Smooth muscle cell (in vitro differentiated cells): ENCODE measurements around the gene RASSF7. TPM values are rescaled to one million over a fixed set of nuclear protein-coding genes. Genes with fewer than 3 reads are reported as not detected.

Experiments
- DNase-seq: peaks from one replicate; lab custom pipeline; 2025; ENCODE audit not compliant: unreplicated experiment; lab: John Stamatoyannopoulos, UW
- H2AFZ ChIP-seq: fragments of 200-600 bp; sonication (generic); 2 replicates; pipeline ENCODE4 v1.6.0; 2016; ENCODE audit warnings: antibody characterized with exemption, low read depth, mild to moderate bottlenecking
- H3F3A ChIP-seq: fragments of 200-600 bp; sonication (generic); 2 replicates; pipeline ENCODE4 v1.6.0; 2017; ENCODE audit warnings: antibody characterized with exemption, low read depth
- H3K27ac ChIP-seq: fragments of 200-600 bp; sonication (generic); 2 replicates; pipeline ENCODE4 v1.5.1; 2016; ENCODE audit warnings: low read depth, mild to moderate bottlenecking
- H3K27me3 ChIP-seq: fragments of 200-600 bp; sonication (generic); 2 replicates; pipeline ENCODE4 v1.6.1; 2016; ENCODE audit warnings: low read depth, mild to moderate bottlenecking
- H3K36me3 ChIP-seq: fragments of 200-600 bp; sonication (generic); 2 replicates; pipeline ENCODE4 v1.5.1; 2016; ENCODE audit warnings: low read depth
- H3K4me1 ChIP-seq: fragments of 200-600 bp; sonication (generic); 2 replicates; pipeline ENCODE4 v1.5.1; 2016; ENCODE audit warnings: low read depth
- H3K4me2 ChIP-seq: fragments of 200-600 bp; sonication (generic); 2 replicates; pipeline ENCODE4 v1.6.0; 2016; ENCODE audit warnings: mild to moderate bottlenecking
- H3K4me3 ChIP-seq: fragments of 200-600 bp; sonication (generic); 2 replicates; pipeline ENCODE4 v1.5.1; 2016; ENCODE audit warnings: mild to moderate bottlenecking
- H3K79me2 ChIP-seq: fragments of 200-600 bp; sonication (generic); 2 replicates; pipeline ENCODE4 v1.6.0; 2016; ENCODE audit warnings: low read depth, mild to moderate bottlenecking
- H3K9ac ChIP-seq: fragments of 200-600 bp; sonication (generic); 2 replicates; pipeline ENCODE4 v1.6.0; 2016; ENCODE audit warnings: low read depth
- H3K9me3 ChIP-seq: fragments of 200-600 bp; sonication (generic); replicated peaks from 2 replicates; pipeline ENCODE4 v1.5.1; 2016; ENCODE audit warnings: low read depth
- H4K20me1 ChIP-seq: fragments of 200-600 bp; sonication (generic); 2 replicates; pipeline ENCODE4 v1.6.0; 2016; ENCODE audit warnings: low read depth
- WGBS: methylation state at CpG from one replicate; pipeline ENCODE4 v1.1.7; 2016; ENCODE audit warnings: low lambda C conversion rate; 5-methylcytosine and 5-hydroxymethylcytosine counted together
- polyA plus RNA-seq: library from polyadenylated mRNA; unstranded; fragments of >200 nt; fragmentation: Nextera tagmentation; extraction: Ambion mirVana; gene quantifications from 2 replicates; pipeline ENCODE4 v1.2.1, GENCODE V29; 2016
- total RNA-seq: library from RNA; depleted of rRNA; stranded (reverse); fragments of >200 nt; gene quantifications from 2 replicates; pipeline ENCODE4 v1.2.3, GENCODE V29; 2014
- TF ChIP-seq, protein P1 (sequence below): fragments of 200-600 bp; sonication (generic); IDR thresholded peaks from 2 replicates; pipeline ENCODE4 v1.5.1; 2017; ENCODE audit warnings: borderline replicate concordance, mild to moderate bottlenecking, antibody characterized with exemption; ENCODE audit not compliant: insufficient read depth, poor library complexity, severe bottlenecking

RASSF7 gene
- total and polyA plus RNA-seq, 2 experiments from 2014 or later: 18.6 to 20.4 TPM

DNA sequence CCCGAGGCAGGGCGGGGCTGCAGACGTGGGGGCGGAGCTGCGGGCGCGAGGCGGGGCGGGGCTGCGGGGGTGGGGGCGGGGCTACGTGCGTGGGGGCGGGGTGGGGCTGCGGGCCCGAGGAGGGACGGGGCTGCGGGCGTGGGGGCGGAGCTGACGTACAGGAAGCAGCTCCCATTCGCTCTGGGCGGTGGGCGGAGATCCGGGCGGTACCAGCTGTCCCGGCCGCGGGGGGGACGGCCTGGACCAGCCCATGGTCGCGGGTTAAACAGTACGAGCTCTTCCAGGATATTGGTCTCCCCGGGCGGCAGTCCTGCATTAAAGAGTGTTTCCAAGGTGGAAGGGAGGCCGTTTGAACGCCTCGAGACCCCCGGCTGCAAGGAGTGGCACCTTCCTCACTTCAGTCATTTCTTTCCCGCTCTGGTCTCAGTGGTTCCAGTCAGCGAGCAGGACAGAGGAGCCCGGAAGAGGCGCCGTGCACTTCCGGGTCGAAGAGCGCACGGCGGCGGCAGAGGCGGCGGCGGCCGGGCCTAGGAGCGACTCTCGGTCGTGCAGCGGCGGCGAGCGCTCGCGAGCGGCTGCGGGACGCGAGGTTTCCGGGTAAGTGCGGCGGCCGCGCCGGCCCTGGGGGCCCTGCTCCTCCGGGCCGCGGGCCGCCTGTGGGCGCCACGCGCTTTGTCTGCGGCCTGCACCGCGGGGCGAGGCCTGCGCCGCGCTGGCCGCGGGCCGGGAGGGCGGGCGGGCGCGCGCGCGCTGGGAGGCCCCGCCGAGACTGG is 15.4 kb downstream of the RASSF7 start, which contains the start of gene PHRF1:
TSS of gene PHRF1 (plus strand) at position 475 of the 773 bp plus-strand sequence. CDS start 5,043 bp downstream, outside the sequence.
- 1% methylated on average over 55 of the region's 99 CpGs for WGBS
- TF ChIP-seq, protein P1, sequence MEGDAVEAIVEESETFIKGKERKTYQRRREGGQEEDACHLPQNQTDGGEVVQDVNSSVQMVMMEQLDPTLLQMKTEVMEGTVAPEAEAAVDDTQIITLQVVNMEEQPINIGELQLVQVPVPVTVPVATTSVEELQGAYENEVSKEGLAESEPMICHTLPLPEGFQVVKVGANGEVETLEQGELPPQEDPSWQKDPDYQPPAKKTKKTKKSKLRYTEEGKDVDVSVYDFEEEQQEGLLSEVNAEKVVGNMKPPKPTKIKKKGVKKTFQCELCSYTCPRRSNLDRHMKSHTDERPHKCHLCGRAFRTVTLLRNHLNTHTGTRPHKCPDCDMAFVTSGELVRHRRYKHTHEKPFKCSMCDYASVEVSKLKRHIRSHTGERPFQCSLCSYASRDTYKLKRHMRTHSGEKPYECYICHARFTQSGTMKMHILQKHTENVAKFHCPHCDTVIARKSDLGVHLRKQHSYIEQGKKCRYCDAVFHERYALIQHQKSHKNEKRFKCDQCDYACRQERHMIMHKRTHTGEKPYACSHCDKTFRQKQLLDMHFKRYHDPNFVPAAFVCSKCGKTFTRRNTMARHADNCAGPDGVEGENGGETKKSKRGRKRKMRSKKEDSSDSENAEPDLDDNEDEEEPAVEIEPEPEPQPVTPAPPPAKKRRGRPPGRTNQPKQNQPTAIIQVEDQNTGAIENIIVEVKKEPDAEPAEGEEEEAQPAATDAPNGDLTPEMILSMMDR: no peak
- H3K27me3 ChIP-seq: no peaks in the 10 kb centered on the region
- no peaks in the 10 kb centered on the region for H3K36me3 ChIP-seq
- H2AFZ ChIP-seq: peak within 1 kb of the TSS; percentile 92
- H3K4me2 ChIP-seq: peak within 1 kb of the TSS; percentile 99
- H3K4me1 ChIP-seq: peaks cover 23% of the 10 kb centered on the region
- H3K9me3 ChIP-seq: no peaks in the 10 kb centered on the region
- H3K79me2 ChIP-seq: peaks cover 45% of the 10 kb centered on the region
- peaks cover 3% of the 10 kb centered on the region for H3F3A ChIP-seq
- peak; percentile 92 for DNase-seq
- H4K20me1 ChIP-seq: peaks cover 44% of the 10 kb centered on the region
- H3K9ac ChIP-seq: peak within 1 kb of the TSS; percentile 98
- peak within 1 kb of the TSS; percentile 96 for H3K27ac ChIP-seq
- H3K4me3 ChIP-seq: peak within 1 kb of the TSS; percentile 97

DNA sequence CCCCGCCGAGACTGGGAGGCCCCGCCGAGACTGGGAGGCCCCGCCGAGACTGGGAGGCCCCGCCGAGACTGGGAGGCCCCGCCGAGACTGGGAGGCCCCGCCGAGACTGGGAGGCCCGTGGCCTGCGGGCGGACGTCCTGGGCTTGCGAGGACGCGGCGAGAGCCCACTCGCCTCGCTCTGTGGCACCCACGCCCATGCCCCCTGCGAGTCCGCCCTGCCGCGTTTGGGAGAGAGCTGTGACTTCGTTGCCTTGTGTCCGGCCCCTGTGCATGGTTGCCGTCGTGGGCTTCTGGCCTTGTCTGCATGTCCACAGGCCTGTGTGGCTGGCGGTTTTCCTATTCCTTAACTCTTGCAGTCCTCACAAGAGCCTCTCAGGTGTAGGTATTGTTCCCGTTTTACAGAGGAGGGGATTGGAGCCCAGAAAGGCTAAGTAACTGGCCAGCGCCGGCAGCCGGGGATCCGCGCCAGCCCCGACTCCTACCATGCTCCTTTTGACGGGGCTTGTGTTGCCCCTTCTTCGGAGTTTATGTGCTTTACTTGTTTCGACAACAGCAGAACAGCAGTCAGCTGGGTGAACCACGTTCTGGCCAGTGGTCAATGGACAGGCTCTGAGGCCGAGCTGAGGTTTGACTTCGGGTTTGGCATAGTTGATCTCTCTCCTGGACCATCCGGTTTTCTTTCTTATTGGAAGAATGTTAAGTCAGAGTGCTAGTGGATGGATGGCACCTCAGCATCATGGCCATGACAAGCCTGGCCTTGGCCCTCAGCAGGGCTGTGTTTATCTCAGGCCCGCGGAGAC is 16.2 kb downstream of the RASSF7 start:
- H3F3A ChIP-seq: peaks cover 3% of the 10 kb centered on the region
- peaks cover 53% of the 10 kb centered on the region for H4K20me1 ChIP-seq
- no peaks in the 10 kb centered on the region for H3K27me3 ChIP-seq
- H3K4me2 ChIP-seq: peak overlapping the region; percentile 99
- no peak for DNase-seq
- TF ChIP-seq, protein P1: no peak
- no peaks in the 10 kb centered on the region for H3K36me3 ChIP-seq
- peak overlapping the region; percentile 97 for H3K4me3 ChIP-seq
- 10% methylated on average over 39 of the region's 48 CpGs for WGBS
- peaks cover 53% of the 10 kb centered on the region for H3K79me2 ChIP-seq
- H3K4me1 ChIP-seq: peaks cover 19% of the 10 kb centered on the region
- peak overlapping the region; percentile 97 for H3K9ac ChIP-seq
- no peak overlapping the region for H2AFZ ChIP-seq
- peak overlapping the region; percentile 82 for H3K27ac ChIP-seq
- H3K9me3 ChIP-seq: no peaks in the 10 kb centered on the region

DNA sequence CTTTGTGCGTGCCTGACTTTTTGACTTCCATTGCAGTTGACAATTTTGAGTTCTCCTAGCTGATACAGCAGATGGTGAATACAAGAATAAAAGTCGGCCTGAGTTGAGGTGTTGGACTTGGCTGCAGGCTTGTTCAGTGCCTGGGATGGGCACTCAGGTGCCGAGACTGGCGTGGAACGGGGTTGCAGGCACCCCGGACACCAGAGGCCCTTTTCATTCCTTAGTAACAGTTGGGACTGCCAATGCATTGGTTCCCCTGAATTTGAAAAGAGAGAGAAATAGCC is 16.8 kb downstream of the RASSF7 start:
- TF ChIP-seq, protein P1: no peak
- Histone ChIP-seq H4K20me1 (peaks cover 58% of the 10 kb centered on the region), H3K4me3 (peak overlapping the region; percentile 97), H3K4me2 (peak overlapping the region; percentile 99), H3K36me3 (no peaks in the 10 kb centered on the region), H3K79me2 (peaks cover 58% of the 10 kb centered on the region), H3K27me3 (no peaks in the 10 kb centered on the region), H3K9ac (peak overlapping the region; percentile 97), H3F3A (peaks cover 3% of the 10 kb centered on the region), H2AFZ (no peak overlapping the region), H3K27ac (peak overlapping the region; percentile 82), H3K9me3 (no peaks in the 10 kb centered on the region), H3K4me1 (peaks cover 19% of the 10 kb centered on the region)
- WGBS: 83% methylated on average over 6 of the region's 6 CpGs
- no peak for DNase-seq
